GM12878 (cell line): ENCODE results near the gene CLPTM1L. TPM values are rescaled to one million over a fixed set of nuclear protein-coding genes. Genes with fewer than 3 reads are reported as not detected.
A peak's percentile ranks its signal among the peaks of the same experiment; 100 is the strongest.

Experiments used
- BCL11A ChIP-seq: IDR thresholded peaks from 2 replicates; pipeline ENCODE4 v1.6.1; 2011; ENCODE audit warnings: low read depth, low read length
- CBFB ChIP-seq: IDR thresholded peaks from 2 replicates; pipeline ENCODE4 v1.6.1; 2016; ENCODE audit warnings: antibody characterized with exemption, low read depth
- CUX1 ChIP-seq: IDR thresholded peaks from 2 replicates; pipeline ENCODE4 v1.6.1; 2012; ENCODE audit warnings: improper control_type of control experiment, low read depth, low read length; ENCODE audit not compliant: insufficient replicate concordance
- JUNB ChIP-seq: IDR thresholded peaks from 2 replicates; pipeline ENCODE4 v1.6.1; 2016; ENCODE audit warnings: antibody characterized with exemption, mild to moderate bottlenecking
- JUND ChIP-seq: IDR thresholded peaks from 2 replicates; pipeline ENCODE4 v1.6.1; 2012; ENCODE audit warnings: low read depth, mild to moderate bottlenecking, low read length, improper control_type of control experiment, moderate library complexity
- MTA3 ChIP-seq: IDR thresholded peaks from 2 replicates; pipeline ENCODE4 v1.6.1; 2012; ENCODE audit warnings: low read length, inconsistent platforms, borderline replicate concordance
- POLR2AphosphoS2 ChIP-seq: IDR thresholded peaks from 2 replicates; pipeline ENCODE4 v1.6.1; 2011; ENCODE audit warnings: low read depth, mild to moderate bottlenecking, low read length, improper control_type of control experiment, moderate library complexity
- RB1 ChIP-seq: fragments of 450-650 bp; formaldehyde crosslinking; IDR thresholded peaks from 2 replicates; pipeline ENCODE4 v1.6.1; 2017; ENCODE audit warnings: mild to moderate bottlenecking, borderline replicate concordance
- SREBF2 ChIP-seq: IDR thresholded peaks from 2 replicates; pipeline ENCODE4 v1.6.1; 2012; ENCODE audit warnings: mild to moderate bottlenecking, low read length
- STAT3 ChIP-seq: IDR thresholded peaks from 2 replicates; pipeline ENCODE4 v1.6.1; 2011; ENCODE audit warnings: low read depth, low read length, improper control_type of control experiment
- SUZ12 ChIP-seq: fragments of 200-600 bp; sonication (generic); IDR thresholded peaks from one replicate; pipeline ENCODE4 v1.6.1; 2018; ENCODE audit warnings: antibody characterized with exemption, mild to moderate bottlenecking; ENCODE audit not compliant: unreplicated experiment
- TBL1XR1 ChIP-seq: IDR thresholded peaks from 2 replicates; pipeline ENCODE4 v1.6.1; 2012; ENCODE audit warnings: low read depth, low read length, improper control_type of control experiment
- ZBED1 ChIP-seq: IDR thresholded peaks from 2 replicates; pipeline ENCODE4 v1.6.1; 2016; ENCODE audit warnings: borderline replicate concordance
- ZBTB4 ChIP-seq: fragments of 450-650 bp; formaldehyde crosslinking; IDR thresholded peaks from 2 replicates; pipeline ENCODE4 v1.4.0; 2022; ENCODE audit warnings: mild to moderate bottlenecking, moderate library complexity
- ZNF384 ChIP-seq: IDR thresholded peaks from 2 replicates; pipeline ENCODE4 v1.6.1; 2012; ENCODE audit warnings: low read depth, mild to moderate bottlenecking, low read length, improper control_type of control experiment, borderline replicate concordance
- ZNF687 ChIP-seq: fragments of 450-650 bp; IDR thresholded peaks from 2 replicates; pipeline ENCODE4 v1.6.1; 2017; ENCODE audit warnings: mild to moderate bottlenecking, moderate library complexity
- ZSCAN29 ChIP-seq: fragments of 450-650 bp; IDR thresholded peaks from 2 replicates; pipeline ENCODE4 v1.6.1; 2017; ENCODE audit warnings: mild to moderate bottlenecking, moderate library complexity
- polyA plus RNA-seq, 11 experiments: library from polyadenylated mRNA; depleted of rRNA in 4 of 11; unstranded in 6 of 11; stranded (reverse) in 5 of 11; fragments of >200 nt; fragmentation: Nextera tagmentation in 4 of 11; fragmentation: Illumina TruSeq in 1 of 11; extraction: Ambion mirVana in 4 of 11; extraction: Trizol in 1 of 11; gene quantifications; 1 replicate in 1 of 11; 2 replicates in 10 of 11; pipeline versions ENCODE4 v1.2.1 to v1.2.3, GENCODE V29; 2011 to 2016; ENCODE audit warnings: inconsistent platforms in 2 of 11, missing spikeins in 2 of 11, low read depth in 1 of 11
- total RNA-seq, 4 experiments: library from RNA; depleted of rRNA in 3 of 4; stranded (reverse); fragments of >200 nt in 3 of 4; fragmentation: Illumina TruSeq in 1 of 4; extraction: Trizol in 1 of 4; gene quantifications; 2 replicates each; pipeline versions ENCODE4 v1.2.1 to v1.2.3, GENCODE V29; 2013 to 2021

CLPTM1L gene
- total and polyA plus RNA-seq, 10 of the 15 experiments (the other 5 are each of a cell fraction or from before 2014, with no cell fraction given) = 2.9 to 278 (median 135) TPM

GRCh38 chr5:1294835-1295649 lies 49.9 kb downstream of the CLPTM1L start, which contains the start of gene TERT (continued):
- TF ChIP-seq STAT3 = no peak
- TF ChIP-seq ZBED1 = no peak
- TF ChIP-seq JUNB = no peak
- TF ChIP-seq RB1 = no peak; the same call in 1 of the 2 replicates
- peak; percentile 70 for TF ChIP-seq ZNF687
- no peak for TF ChIP-seq MTA3
- TF ChIP-seq POLR2AphosphoS2 = no peak
- no peak for TF ChIP-seq SREBF2
- no peak for TF ChIP-seq ZBTB4
- TF ChIP-seq TBL1XR1 = no peak
- TF ChIP-seq ZNF384 = no peak
- TF ChIP-seq BCL11A = no peak
- no peak for TF ChIP-seq CBFB
- TF ChIP-seq JUND = no peak
- TF ChIP-seq ZSCAN29 = peak; percentile 66; the same call in 1 of the 2 replicates
- TF ChIP-seq SUZ12 = no peak
- no peak for TF ChIP-seq CUX1
